HepG2 (cell line): ENCODE measurements around the gene IWS1. TPM values are rescaled to one million over a fixed set of nuclear protein-coding genes. Genes with fewer than 3 reads are reported as not detected.

Experiments
- GATAD2A ChIP-seq: IDR thresholded peaks from 2 replicates; pipeline ENCODE4 v1.6.1; 2016
- REPIN1 ChIP-seq: sonication (generic); formaldehyde crosslinking; IDR thresholded peaks from 2 replicates; pipeline ENCODE4 v1.8.0; 2022; ENCODE audit warnings: missing genetic modification reagents, low read depth, mild to moderate bottlenecking, borderline replicate concordance
- ZFY ChIP-seq: sonication (generic); formaldehyde crosslinking; IDR thresholded peaks from 2 replicates; pipeline ENCODE4 v1.4.0; 2020; ENCODE audit warnings: missing genetic modification reagents
- ZIK1 ChIP-seq: sonication (generic); formaldehyde crosslinking; IDR thresholded peaks from 2 replicates; pipeline ENCODE4 v1.5.0; 2020; ENCODE audit warnings: mild to moderate bottlenecking, low read depth, missing genetic modification reagents, borderline replicate concordance
- ZNF251 ChIP-seq: sonication (generic); formaldehyde crosslinking; IDR thresholded peaks from 2 replicates; pipeline ENCODE4 v1.9.0; 2021; ENCODE audit warnings: mild to moderate bottlenecking, missing genetic modification reagents
- ZNF496 ChIP-seq: sonication (generic); formaldehyde crosslinking; IDR thresholded peaks from 2 replicates; pipeline ENCODE4 v1.8.1; 2023; ENCODE audit warnings: mild to moderate bottlenecking, moderate library complexity, missing genetic modification reagents; ENCODE audit not compliant: insufficient replicate concordance
- polyA plus RNA-seq, 8 experiments: library from polyadenylated mRNA; depleted of rRNA in 3 of 8; stranded (reverse) in 7 of 8; unstranded in 1 of 8; fragments of >200 nt; fragmentation: Illumina TruSeq in 4 of 8; extraction: Trizol in 4 of 8; gene quantifications; 2 replicates each; pipeline versions ENCODE4 v1.2.1 to v1.2.3, GENCODE V29; 2011 to 2016; ENCODE audit warnings: low read depth in 4 of 8, missing spikeins in 1 of 8, mixed read lengths in 1 of 8; ENCODE audit not compliant: insufficient read depth in 1 of 8
- total RNA-seq, 5 experiments: library from RNA; depleted of rRNA; stranded (reverse); fragments of >200 nt; fragmentation: Illumina TruSeq; extraction: Trizol; gene quantifications; 2 replicates each; pipeline ENCODE4 v1.2.3, GENCODE V29; 2016; ENCODE audit warnings: low read depth in 1 of 5
- TF ChIP-seq, protein P1 (sequence below): sonication (generic); formaldehyde crosslinking; IDR thresholded peaks from 2 replicates; pipeline ENCODE4 v1.5.0; 2020; ENCODE audit warnings: missing genetic modification reagents
- TF ChIP-seq, protein P2 (sequence below), 2 experiments: fragments of 450-650 bp in 1 of 2; sonication (generic) in 1 of 2; formaldehyde crosslinking in 1 of 2; IDR thresholded peaks; 2 replicates each; pipeline versions ENCODE4 v1.6.1 to v1.8.0; 2016 to 2022; ENCODE audit warnings: antibody characterized with exemption in 1 of 2, mild to moderate bottlenecking in 1 of 2, missing genetic modification reagents in 1 of 2
- TF ChIP-seq, protein P3 (sequence below): sonication (generic); formaldehyde crosslinking; IDR thresholded peaks from 2 replicates; pipeline ENCODE4 v1.4.0; 2020; ENCODE audit warnings: missing genetic modification reagents, borderline replicate concordance
- TF ChIP-seq, protein P4 (sequence below): sonication (generic); formaldehyde crosslinking; IDR thresholded peaks from 2 replicates; pipeline ENCODE4 v1.8.0; 2022; ENCODE audit warnings: missing genetic modification reagents, mild to moderate bottlenecking, moderate library complexity, borderline replicate concordance
- TF ChIP-seq, protein P5 (sequence below): sonication (generic); formaldehyde crosslinking; IDR thresholded peaks from 2 replicates; pipeline ENCODE4 v1.5.0; 2020; ENCODE audit warnings: mild to moderate bottlenecking, missing genetic modification reagents

IWS1 gene
- total and polyA plus RNA-seq, 2 of the 13 experiments (the other 11 are each of a cell fraction or from before 2014, with no cell fraction given), result 28.9 to 62.3 TPM

DNA sequence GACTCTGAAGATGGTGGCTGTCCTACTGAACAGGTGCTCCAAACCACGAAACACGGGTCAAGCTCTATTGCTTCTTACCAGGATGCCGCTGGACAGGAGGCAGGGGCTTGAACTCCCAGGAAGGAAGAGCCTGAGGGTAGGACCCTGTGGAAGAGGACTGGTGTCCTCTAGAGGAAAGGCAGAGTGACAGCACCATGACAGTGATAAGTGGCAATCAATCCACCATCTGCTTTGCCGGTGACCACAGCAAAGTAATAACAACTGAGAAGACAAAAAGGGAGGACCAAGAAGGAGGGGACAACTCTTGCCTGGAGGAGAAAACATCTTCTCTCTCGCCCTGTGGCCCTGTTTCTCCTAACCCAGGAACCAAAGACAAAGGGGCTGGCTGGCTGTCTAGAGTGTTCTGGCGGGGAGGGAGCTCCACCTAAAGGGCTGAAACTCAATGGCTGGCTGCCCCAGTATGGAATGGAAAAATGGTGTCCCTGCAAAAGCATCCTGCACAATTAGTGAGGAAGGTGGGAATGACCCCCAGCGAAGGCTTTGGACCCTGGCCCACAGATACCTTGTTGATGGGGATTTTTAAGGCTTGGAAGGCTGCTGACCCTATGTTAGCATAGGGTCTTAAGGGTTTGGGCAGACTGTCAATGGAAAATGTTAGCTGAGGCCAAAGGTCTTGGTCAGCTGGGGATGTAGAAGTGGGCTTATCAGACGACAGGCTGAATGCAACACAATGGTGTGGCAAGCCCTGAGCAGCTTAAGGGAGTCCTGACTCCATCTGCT lies 72.7 kb downstream of the IWS1 start (continued):
- TF ChIP-seq, protein P1, sequence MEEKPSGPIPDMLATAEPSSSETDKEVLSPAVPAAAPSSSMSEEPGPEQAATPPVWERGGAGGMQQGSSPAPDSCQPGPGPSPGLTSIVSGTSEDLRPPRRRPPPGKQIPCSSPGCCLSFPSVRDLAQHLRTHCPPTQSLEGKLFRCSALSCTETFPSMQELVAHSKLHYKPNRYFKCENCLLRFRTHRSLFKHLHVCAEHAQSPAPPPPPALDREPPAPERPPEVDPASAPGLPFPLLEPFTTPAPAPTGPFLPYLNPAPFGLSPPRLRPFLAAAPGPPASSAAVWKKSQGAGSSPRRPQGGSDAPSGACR (CRISPR knock-in tag), result no peak
- TF ChIP-seq, protein P2, sequence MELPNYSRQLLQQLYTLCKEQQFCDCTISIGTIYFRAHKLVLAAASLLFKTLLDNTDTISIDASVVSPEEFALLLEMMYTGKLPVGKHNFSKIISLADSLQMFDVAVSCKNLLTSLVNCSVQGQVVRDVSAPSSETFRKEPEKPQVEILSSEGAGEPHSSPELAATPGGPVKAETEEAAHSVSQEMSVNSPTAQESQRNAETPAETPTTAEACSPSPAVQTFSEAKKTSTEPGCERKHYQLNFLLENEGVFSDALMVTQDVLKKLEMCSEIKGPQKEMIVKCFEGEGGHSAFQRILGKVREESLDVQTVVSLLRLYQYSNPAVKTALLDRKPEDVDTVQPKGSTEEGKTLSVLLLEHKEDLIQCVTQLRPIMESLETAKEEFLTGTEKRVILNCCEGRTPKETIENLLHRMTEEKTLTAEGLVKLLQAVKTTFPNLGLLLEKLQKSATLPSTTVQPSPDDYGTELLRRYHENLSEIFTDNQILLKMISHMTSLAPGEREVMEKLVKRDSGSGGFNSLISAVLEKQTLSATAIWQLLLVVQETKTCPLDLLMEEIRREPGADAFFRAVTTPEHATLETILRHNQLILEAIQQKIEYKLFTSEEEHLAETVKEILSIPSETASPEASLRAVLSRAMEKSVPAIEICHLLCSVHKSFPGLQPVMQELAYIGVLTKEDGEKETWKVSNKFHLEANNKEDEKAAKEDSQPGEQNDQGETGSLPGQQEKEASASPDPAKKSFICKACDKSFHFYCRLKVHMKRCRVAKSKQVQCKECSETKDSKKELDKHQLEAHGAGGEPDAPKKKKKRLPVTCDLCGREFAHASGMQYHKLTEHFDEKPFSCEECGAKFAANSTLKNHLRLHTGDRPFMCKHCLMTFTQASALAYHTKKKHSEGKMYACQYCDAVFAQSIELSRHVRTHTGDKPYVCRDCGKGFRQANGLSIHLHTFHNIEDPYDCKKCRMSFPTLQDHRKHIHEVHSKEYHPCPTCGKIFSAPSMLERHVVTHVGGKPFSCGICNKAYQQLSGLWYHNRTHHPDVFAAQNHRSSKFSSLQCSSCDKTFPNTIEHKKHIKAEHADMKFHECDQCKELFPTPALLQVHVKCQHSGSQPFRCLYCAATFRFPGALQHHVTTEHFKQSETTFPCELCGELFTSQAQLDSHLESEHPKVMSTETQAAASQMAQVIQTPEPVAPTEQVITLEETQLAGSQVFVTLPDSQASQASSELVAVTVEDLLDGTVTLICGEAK (IDR thresholded peaks at IDR 0.05), result no peak
- TF ChIP-seq, protein P2 (CRISPR knock-in tag; IDR thresholded peaks at IDR 0.05), result no peak
- TF ChIP-seq ZNF496 (CRISPR knock-in tag) (no peak), REPIN1 (no peak), ZFY (no peak), ZNF251 (no peak), GATAD2A (CRISPR knock-in tag) (peak; percentile 52), ZIK1 (CRISPR knock-in tag) (0 out of 2 replicates have a peak, but pooled peaks have one; percentile 44)
- TF ChIP-seq, protein P3, sequence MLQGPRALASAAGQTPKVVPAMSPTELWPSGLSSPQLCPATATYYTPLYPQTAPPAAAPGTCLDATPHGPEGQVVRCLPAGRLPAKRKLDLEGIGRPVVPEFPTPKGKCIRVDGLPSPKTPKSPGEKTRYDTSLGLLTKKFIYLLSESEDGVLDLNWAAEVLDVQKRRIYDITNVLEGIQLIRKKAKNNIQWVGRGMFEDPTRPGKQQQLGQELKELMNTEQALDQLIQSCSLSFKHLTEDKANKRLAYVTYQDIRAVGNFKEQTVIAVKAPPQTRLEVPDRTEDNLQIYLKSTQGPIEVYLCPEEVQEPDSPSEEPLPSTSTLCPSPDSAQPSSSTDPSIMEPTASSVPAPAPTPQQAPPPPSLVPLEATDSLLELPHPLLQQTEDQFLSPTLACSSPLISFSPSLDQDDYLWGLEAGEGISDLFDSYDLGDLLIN (CRISPR knock-in tag), result no peak
- TF ChIP-seq, protein P4, sequence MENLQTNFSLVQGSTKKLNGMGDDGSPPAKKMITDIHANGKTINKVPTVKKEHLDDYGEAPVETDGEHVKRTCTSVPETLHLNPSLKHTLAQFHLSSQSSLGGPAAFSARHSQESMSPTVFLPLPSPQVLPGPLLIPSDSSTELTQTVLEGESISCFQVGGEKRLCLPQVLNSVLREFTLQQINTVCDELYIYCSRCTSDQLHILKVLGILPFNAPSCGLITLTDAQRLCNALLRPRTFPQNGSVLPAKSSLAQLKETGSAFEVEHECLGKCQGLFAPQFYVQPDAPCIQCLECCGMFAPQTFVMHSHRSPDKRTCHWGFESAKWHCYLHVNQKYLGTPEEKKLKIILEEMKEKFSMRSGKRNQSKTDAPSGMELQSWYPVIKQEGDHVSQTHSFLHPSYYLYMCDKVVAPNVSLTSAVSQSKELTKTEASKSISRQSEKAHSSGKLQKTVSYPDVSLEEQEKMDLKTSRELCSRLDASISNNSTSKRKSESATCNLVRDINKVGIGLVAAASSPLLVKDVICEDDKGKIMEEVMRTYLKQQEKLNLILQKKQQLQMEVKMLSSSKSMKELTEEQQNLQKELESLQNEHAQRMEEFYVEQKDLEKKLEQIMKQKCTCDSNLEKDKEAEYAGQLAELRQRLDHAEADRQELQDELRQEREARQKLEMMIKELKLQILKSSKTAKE (CRISPR knock-in tag), result no peak
- TF ChIP-seq, protein P5, sequence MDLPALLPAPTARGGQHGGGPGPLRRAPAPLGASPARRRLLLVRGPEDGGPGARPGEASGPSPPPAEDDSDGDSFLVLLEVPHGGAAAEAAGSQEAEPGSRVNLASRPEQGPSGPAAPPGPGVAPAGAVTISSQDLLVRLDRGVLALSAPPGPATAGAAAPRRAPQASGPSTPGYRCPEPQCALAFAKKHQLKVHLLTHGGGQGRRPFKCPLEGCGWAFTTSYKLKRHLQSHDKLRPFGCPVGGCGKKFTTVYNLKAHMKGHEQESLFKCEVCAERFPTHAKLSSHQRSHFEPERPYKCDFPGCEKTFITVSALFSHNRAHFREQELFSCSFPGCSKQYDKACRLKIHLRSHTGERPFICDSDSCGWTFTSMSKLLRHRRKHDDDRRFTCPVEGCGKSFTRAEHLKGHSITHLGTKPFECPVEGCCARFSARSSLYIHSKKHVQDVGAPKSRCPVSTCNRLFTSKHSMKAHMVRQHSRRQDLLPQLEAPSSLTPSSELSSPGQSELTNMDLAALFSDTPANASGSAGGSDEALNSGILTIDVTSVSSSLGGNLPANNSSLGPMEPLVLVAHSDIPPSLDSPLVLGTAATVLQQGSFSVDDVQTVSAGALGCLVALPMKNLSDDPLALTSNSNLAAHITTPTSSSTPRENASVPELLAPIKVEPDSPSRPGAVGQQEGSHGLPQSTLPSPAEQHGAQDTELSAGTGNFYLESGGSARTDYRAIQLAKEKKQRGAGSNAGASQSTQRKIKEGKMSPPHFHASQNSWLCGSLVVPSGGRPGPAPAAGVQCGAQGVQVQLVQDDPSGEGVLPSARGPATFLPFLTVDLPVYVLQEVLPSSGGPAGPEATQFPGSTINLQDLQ (CRISPR knock-in tag), result no peak
